Heart left ventricle (tissue), 13 donors: ENCODE results near the gene NPIPA8.
"Not testable (repeated sequence)": the region's sequence is repeated elsewhere in the genome, so short reads cannot be mapped to it uniquely, and the experiment has no call there.

Experiments
- POLR2A ChIP-seq, 2 donors: fragments of 450-650 bp; IDR thresholded peaks; one replicate each; pipeline ENCODE4 v1.6.1; 2017; ENCODE audit warnings: antibody characterized with exemption in 2 of 2, mild to moderate bottlenecking in 2 of 2, moderate library complexity in 2 of 2
- TF ChIP-seq, protein P1 (sequence below), 12 donors: fragments of 200-600 bp; sonication (generic) in 4 of 12; IDR thresholded peaks; one replicate each; pipeline versions ENCODE4 v1.5.0 to v1.8.0; 2018 to 2022; ENCODE audit warnings: antibody characterized with exemption in 12 of 12, mild to moderate bottlenecking in 5 of 12
- donor health status: ischemic (EF 13 %, LVEDD 7.1; RV severe dilation, severe dysfunction).
- donor health status: DM: no; HTN: yes; CAD: no.
- donor health status: DM: no; HTN: no; CAD: no.
- donor health status: ischemic (EF 25% LVEDD 6.9; RV normal size, moderate dysfunction).
- donor health status: ischemic (EF 25% LVEDD 5.7; RV mildly dilated, moderate dysfunction).
- donor health status: ischemic (EF 35%, LVEDD 5.7; RV mildly dilated, moderate dysfunction).
- donor health status: nonischemic (EF 11% LVEDD 7.7; RV severe dilation, severe dysfunction).
- donor health status: DM: yes; HTN: yes; CAD: no.
- donor health status: PGD.
- donor health status: ischemic (EF 29% LVEDD 5.4; RV normal size, mild dysfunction).
- donor health status: nonischemic (EF 23%, LVEDD 6.1; RV moderate dilation, normal function).

DNA sequence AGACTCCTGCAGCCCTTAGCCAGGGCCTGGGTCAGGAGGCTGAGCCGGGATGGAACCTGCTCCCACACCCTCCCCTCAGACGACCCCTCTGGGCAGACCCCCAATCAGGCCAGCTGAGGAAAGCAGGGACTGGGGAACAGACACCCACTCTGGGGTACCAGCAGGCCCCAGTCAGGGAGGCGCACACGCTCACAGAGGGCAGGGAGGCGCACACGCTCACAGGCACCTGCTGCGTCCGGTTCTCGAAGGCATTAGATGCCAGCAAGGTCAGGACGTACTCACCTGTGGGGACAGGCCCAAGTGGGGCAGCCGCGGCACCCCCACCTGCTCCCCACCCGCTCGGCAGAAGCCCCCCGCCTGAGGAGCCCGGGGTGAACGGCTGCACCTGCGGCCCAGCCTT lies 8.1 kb upstream of the NPIPA8 start:
- TF ChIP-seq POLR2A (IDR thresholded peaks at IDR 0.05): not testable (repeated sequence)
- TF ChIP-seq, protein P1, sequence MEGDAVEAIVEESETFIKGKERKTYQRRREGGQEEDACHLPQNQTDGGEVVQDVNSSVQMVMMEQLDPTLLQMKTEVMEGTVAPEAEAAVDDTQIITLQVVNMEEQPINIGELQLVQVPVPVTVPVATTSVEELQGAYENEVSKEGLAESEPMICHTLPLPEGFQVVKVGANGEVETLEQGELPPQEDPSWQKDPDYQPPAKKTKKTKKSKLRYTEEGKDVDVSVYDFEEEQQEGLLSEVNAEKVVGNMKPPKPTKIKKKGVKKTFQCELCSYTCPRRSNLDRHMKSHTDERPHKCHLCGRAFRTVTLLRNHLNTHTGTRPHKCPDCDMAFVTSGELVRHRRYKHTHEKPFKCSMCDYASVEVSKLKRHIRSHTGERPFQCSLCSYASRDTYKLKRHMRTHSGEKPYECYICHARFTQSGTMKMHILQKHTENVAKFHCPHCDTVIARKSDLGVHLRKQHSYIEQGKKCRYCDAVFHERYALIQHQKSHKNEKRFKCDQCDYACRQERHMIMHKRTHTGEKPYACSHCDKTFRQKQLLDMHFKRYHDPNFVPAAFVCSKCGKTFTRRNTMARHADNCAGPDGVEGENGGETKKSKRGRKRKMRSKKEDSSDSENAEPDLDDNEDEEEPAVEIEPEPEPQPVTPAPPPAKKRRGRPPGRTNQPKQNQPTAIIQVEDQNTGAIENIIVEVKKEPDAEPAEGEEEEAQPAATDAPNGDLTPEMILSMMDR (IDR thresholded peaks at IDR 0.05): not testable (repeated sequence)
